HG03066 (cell line): Measurements from ENCODE around the gene EML4.
A peak's percentile ranks its signal among the peaks of the same experiment; 100 is the strongest.

Experiments
- ATAC-seq: cut with Tn5 transposase; IDR thresholded peaks from one replicate; pipeline ENCODE4 v1.9.1; 2021; ENCODE audit warnings: low read depth; ENCODE audit not compliant: unreplicated experiment

EML4 gene

GRCh38 chr2:42136782-42137124 is 32.4 kb upstream of the EML4 start:
- no peak for ATAC-seq

- no peak for ATAC-seq
Observed at GRCh38 chr2:42137125-42137841, 31.9 kb upstream of the EML4 start.

GRCh38 chr2:42138163-42139015 is 30.8 kb upstream of the EML4 start:
- ATAC-seq = no peak

GRCh38 chr2:42139101-42139500 is 30.1 kb upstream of the EML4 start:
- no peak for ATAC-seq

- ATAC-seq = no peak
Observed at GRCh38 chr2:42140496-42140895, 28.7 kb upstream of the EML4 start.

GRCh38 chr2:42141687-42142546 is 27.2 kb upstream of the EML4 start:
- ATAC-seq = no peak

GRCh38 chr2:42142547-42143184 is 26.5 kb upstream of the EML4 start:
- ATAC-seq = no peak

- no peak for ATAC-seq
Observed at GRCh38 chr2:42147641-42148274, 21.4 kb upstream of the EML4 start.

GRCh38 chr2:42150159-42150558 is 19.0 kb upstream of the EML4 start:
- ATAC-seq = no peak

GRCh38 chr2:42153944-42154581 is 15.1 kb upstream of the EML4 start:
- no peak for ATAC-seq

GRCh38 chr2:42156721-42157120 is 12.4 kb upstream of the EML4 start:
- no peak for ATAC-seq

GRCh38 chr2:42161444-42161843 is 7.7 kb upstream of the EML4 start:
- no peak for ATAC-seq

GRCh38 chr2:42163444-42164045 is 5.6 kb upstream of the EML4 start:
- ATAC-seq = no peak

- no peak for ATAC-seq
Observed at GRCh38 chr2:42164046-42164445, 5.1 kb upstream of the EML4 start.

GRCh38 chr2:42164971-42165370 is 4.2 kb upstream of the EML4 start:
- no peak for ATAC-seq

GRCh38 chr2:42167458-42167857 is 1.7 kb upstream of the EML4 start:
- no peak for ATAC-seq

GRCh38 chr2:42168459-42169099 is 574 bp upstream of the EML4 start:
- ATAC-seq = no peak

GRCh38 chr2:42169874-42170521 is 845 bp downstream of the EML4 start:
- ATAC-seq = peak; percentile 17
